Chondrocyte (in vitro differentiated cells): Measurements from ENCODE around the gene TCF19. TPM values are rescaled to one million over a fixed set of nuclear protein-coding genes. Genes with fewer than 3 reads are reported as not detected.

Experiments
- DNase-seq: peaks from one replicate; pipeline ENCODE4 v3.0.0; 2021; ENCODE audit warnings: mixed read lengths, low spot score
- H3K27ac Mint-ChIP-seq: one replicate; pipeline ENCODE4 v1.8.0; 2021; ENCODE audit warnings: mild to moderate bottlenecking, moderate library complexity, mixed read lengths; ENCODE audit not compliant: unreplicated experiment
- H3K27me3 Mint-ChIP-seq: 2 replicates; pipeline ENCODE4 v1.8.0; 2021; ENCODE audit warnings: low read depth, mixed read lengths
- H3K36me3 Mint-ChIP-seq: 2 replicates; pipeline ENCODE4 v1.8.0; 2021; ENCODE audit warnings: low read depth, mixed read lengths
- H3K4me1 Mint-ChIP-seq: 2 replicates; pipeline ENCODE4 v1.8.0; 2021; ENCODE audit warnings: low read depth, mild to moderate bottlenecking, mixed read lengths
- H3K4me3 Mint-ChIP-seq: one replicate; pipeline ENCODE4 v1.8.0; 2021; ENCODE audit warnings: mild to moderate bottlenecking, moderate library complexity, mixed read lengths; ENCODE audit not compliant: unreplicated experiment
- H3K9me3 Mint-ChIP-seq: 2 replicates; pipeline ENCODE4 v1.8.0; 2021; ENCODE audit warnings: low read depth, mixed read lengths
- CTCF ChIP-seq: fragments of 200-600 bp; sonication (generic); IDR thresholded peaks from 2 replicates; pipeline ENCODE4 v1.5.0; 2021; ENCODE audit warnings: antibody characterized with exemption, mild to moderate bottlenecking, moderate library complexity
- total RNA-seq: library from RNA; stranded (reverse); gene quantifications from 3 replicates; pipeline ENCODE4 v1.2.1, GENCODE V29; 2021

TCF19 gene
- total RNA-seq, 1 donor from 2014 or later: 7.4 TPM

GRCh38 chr6:31116661-31117385, 41.6 kb upstream of the TCF19 start:
- TF ChIP-seq CTCF: no peak
- DNase-seq: no peak
- H3K4me1 Mint-ChIP-seq: peaks cover 47% of the 10 kb centered on the region
- no peaks in the 10 kb centered on the region for H3K36me3 Mint-ChIP-seq
- no peak overlapping the region for H3K27ac Mint-ChIP-seq
- no peaks in the 10 kb centered on the region for H3K27me3 Mint-ChIP-seq
- H3K4me3 Mint-ChIP-seq: no peak overlapping the region
- H3K9me3 Mint-ChIP-seq: no peaks in the 10 kb centered on the region

- no peak for TF ChIP-seq CTCF
- Mint-ChIP-seq H3K4me1 (peaks cover 56% of the 10 kb centered on the region), H3K36me3 (no peaks in the 10 kb centered on the region), H3K27me3 (no peaks in the 10 kb centered on the region), H3K9me3 (no peaks in the 10 kb centered on the region), H3K4me3 (no peak overlapping the region), H3K27ac (no peak overlapping the region)
- DNase-seq: no peak
Observed at GRCh38 chr6:31118178-31118577, 40.2 kb upstream of the TCF19 start.

GRCh38 chr6:31120151-31120915, 38.1 kb upstream of the TCF19 start, which contains the start of gene CDSN:
Gene CDSN (minus strand): TSS chr6:31120446. CDS start chr6:31120419, 27 bp downstream.
- Mint-ChIP-seq H3K27me3 (no peaks in the 10 kb centered on the region), H3K9me3 (no peaks in the 10 kb centered on the region), H3K27ac (no peak within 1 kb of the TSS), H3K4me1 (peaks cover 52% of the 10 kb centered on the region), H3K36me3 (no peaks in the 10 kb centered on the region), H3K4me3 (no peak within 1 kb of the TSS)
- DNase-seq: no peak
- TF ChIP-seq CTCF: no peak

GRCh38 chr6:31121131-31121790, 37.1 kb upstream of the TCF19 start:
- no peak for TF ChIP-seq CTCF
- H3K27me3 Mint-ChIP-seq: no peaks in the 10 kb centered on the region
- H3K9me3 Mint-ChIP-seq: no peaks in the 10 kb centered on the region
- no peak overlapping the region for H3K4me3 Mint-ChIP-seq
- H3K36me3 Mint-ChIP-seq: no peaks in the 10 kb centered on the region
- DNase-seq: no peak
- H3K27ac Mint-ChIP-seq: no peak overlapping the region
- H3K4me1 Mint-ChIP-seq: peaks cover 52% of the 10 kb centered on the region
